ENCODE data around the gene C11orf98.
A peak's percentile ranks its signal among the peaks of the same experiment; 100 is the strongest.

The C11orf98 gene

DNA sequence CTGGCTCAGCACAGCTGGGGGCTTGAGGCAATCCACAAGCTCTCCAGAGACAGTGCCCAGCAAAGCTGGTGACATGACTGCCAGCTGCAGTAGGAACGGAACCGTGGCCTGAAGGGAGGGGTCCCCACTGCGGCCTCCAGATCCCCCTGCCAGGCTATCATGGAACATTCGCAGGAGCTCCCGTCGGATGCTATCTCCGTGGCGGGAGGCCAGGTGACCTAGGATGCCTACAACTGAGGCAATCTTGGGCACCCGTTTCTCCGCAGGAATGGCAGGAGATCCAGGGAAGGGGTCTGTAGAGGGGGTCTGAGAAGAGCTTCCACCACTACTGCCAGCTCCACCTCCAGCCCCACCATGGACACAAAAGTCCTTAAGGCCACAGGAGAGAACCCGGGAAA, 16.0 kb downstream of the C11orf98 start:
- no peak for DNase-seq (ENCODE audit: low read depth)
- TF ChIP-seq, protein P1, sequence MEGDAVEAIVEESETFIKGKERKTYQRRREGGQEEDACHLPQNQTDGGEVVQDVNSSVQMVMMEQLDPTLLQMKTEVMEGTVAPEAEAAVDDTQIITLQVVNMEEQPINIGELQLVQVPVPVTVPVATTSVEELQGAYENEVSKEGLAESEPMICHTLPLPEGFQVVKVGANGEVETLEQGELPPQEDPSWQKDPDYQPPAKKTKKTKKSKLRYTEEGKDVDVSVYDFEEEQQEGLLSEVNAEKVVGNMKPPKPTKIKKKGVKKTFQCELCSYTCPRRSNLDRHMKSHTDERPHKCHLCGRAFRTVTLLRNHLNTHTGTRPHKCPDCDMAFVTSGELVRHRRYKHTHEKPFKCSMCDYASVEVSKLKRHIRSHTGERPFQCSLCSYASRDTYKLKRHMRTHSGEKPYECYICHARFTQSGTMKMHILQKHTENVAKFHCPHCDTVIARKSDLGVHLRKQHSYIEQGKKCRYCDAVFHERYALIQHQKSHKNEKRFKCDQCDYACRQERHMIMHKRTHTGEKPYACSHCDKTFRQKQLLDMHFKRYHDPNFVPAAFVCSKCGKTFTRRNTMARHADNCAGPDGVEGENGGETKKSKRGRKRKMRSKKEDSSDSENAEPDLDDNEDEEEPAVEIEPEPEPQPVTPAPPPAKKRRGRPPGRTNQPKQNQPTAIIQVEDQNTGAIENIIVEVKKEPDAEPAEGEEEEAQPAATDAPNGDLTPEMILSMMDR (IDR thresholded peaks at IDR 0.05; ENCODE audit: control insufficient read depth, extremely low read depth, insufficient read depth) = no peak

DNA sequence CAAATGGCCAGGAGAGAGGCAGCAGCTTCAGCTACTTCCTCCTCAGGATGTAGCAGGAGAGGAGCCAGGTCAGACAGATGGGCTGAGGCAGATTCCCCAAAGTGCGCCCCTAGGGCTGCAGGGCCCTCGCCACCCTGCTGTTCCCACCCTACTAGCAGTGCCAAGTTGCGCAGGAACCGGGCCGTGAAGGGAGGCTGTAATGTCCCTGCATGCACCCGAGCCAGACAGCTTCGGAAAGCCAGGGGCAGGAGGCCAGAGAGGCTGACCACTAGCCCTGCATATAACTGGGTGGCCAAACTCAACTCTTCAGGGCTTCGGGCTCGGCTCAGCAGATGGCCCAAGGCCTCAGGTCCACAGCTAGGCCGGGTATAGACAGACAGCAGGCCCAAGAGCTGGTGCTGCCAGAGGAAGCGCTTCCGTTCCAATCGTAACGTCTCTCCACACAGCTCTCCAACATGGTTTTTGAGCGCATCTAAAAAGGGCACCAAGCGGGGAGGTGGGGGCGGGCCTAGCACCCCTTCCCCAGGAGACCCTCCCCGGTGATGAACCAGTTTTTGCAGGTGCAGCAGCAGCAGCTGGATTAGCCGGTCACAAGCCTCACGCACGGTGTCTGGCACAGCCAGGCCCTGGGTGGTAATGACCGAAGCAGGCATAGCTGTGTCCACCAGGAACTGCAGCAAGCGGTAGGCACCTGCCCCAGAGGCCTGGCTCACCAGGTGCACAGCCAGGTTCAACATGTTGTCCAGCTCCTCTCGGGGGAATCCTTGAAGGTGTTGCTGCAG, 16.6 kb downstream of the C11orf98 start:
- H3K4me3 ChIP-seq (ENCODE audit: low read depth, low read length) = no peak overlapping the region
- no peak for DNase-seq (ENCODE audit: low read depth)
- TF ChIP-seq, protein P1 (IDR thresholded peaks at IDR 0.05; ENCODE audit: control insufficient read depth, extremely low read depth, insufficient read depth) = no peak

More for the DNA sequence above, 16.0 kb downstream of the C11orf98 start:
- no peak overlapping the region for H3K4me3 ChIP-seq (ENCODE audit: low read depth, low read length)

DNA sequence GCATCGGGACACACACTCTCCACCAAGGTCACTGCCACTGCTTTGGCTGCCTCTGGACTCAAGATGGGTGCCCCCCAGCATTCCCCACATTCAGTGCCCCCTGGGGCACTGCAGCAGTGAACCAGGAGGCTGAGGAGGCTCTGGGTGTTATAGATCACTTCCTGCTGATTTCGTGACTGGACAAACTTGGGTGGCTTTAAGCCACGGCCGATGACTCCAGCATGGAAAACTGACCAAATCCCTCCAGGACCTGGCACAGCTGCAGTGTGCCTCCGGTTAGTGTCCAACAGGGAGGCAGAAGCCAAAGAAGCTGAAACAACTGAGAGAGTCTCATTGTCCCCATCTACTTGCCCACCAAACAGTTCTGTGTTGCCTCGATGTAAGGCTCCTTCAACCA, 17.4 kb downstream of the C11orf98 start:
- TF ChIP-seq, protein P1 (IDR thresholded peaks at IDR 0.05; ENCODE audit: control insufficient read depth, extremely low read depth, insufficient read depth) = no peak
- no peak for DNase-seq (ENCODE audit: low read depth)
- H3K4me3 ChIP-seq (ENCODE audit: low read depth, low read length) = no peak overlapping the region

DNA sequence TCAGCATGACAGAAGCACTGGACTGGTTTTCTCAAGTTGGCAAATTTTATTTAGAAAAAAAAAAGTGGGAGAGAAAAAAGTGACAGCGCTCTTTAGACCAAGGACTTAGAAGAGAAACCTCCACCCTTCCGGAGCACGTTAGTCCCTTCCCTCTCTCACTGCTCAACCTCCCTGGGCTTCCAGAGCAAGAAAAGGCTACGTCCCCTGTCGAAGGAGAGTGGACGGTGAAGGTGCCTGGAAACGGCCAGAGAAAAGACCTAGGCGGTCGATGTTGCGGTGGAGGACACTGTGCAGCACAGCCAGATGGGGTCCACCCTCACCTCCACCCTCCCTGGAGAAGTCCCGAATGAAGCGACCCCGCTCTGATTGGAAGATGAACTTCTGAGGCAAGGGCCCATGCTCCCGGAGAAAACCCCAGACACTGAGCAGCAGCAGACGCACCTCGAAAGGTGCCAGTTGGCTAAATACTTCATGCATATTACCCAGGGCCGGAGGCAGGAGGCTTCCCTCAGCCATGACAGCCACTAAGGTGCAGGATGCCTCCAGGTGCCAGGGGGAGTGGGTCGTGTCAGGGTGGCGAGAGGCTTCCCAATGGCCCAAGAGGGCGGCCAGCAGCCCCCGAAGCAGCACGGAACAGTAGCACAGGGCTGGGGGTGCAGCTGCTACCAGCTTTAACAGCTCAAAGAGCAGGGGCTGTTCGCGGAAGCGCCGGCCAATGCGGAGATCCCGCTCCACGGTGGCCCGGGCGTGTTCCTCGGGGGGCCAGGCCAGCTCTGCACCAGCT, 18.0 kb downstream of the C11orf98 start:
- no peak for DNase-seq (ENCODE audit: low read depth)
- TF ChIP-seq, protein P1 (IDR thresholded peaks at IDR 0.05; ENCODE audit: control insufficient read depth, extremely low read depth, insufficient read depth) = no peak
- peak overlapping the region; percentile 6; the same call in 1 of the 2 replicates for H3K4me3 ChIP-seq (ENCODE audit: low read depth, low read length)

DNA sequence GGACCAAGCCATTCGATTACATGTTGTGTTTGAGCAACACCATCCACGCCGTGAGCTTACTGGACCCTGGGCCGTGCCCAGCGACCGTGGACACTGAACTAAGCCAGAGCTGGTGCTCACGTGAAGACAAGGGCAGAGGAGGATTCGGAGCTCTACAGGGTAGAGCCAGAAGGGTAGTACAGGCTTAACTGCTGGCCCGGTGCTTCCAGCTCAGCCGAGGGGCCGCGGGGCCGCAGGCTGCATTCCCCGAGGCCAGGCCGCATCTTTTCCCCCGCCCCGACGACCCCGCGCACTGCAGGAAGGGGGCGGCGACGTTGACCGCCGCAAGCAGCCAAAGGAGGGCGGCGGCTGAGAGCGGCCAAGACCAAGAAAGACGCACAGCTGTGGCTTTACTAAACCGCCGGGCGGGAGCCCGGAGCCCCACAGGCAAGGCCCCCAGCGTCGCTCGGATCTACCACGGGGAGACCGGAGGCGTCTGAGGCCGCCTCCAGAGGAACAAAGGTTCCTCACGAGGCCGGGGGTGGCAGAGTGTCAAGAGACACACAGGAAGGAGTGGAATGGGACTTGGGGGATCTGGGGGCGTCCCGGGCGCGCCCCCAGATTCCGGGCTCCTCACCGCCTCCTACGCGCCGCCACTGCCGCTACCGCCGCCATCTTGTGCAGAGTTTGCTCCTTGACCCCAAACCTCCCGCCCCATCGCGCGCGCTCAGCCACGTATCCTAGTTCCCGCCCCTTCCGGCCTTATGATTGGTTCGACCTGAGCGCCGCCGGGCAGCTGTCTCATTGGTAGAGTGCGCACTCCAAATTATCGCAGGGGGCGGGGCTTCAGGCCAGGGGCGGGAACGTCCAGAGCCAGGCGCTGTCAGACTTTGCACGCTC, 18.8 kb downstream of the C11orf98 start, which contains the start of gene GANAB:
GANAB (minus strand) TSS at position 668 of the 879 bp plus-strand sequence; CDS start at position 654, 14 bp downstream.
- TF ChIP-seq, protein P1 (IDR thresholded peaks at IDR 0.05; ENCODE audit: control insufficient read depth, extremely low read depth, insufficient read depth) = no peak
- peak within 1 kb of the TSS; percentile 99 for H3K4me3 ChIP-seq (ENCODE audit: low read depth, low read length)
- peak; percentile 90 for DNase-seq (ENCODE audit: low read depth)

DNA sequence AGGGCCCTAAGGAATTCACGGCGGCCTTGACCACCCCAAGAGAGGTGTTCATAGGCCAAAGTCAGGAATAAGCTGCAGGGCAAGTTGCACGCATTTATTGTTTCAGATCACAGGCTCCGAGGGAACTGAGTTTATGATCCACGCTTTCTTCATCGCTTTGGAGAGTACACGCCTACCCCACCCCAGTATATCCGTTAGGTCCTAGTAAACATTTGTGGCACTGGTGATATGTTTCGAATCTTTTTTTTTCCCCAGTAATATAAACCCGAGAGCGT, 19.4 kb downstream of the C11orf98 start:
- peak overlapping the region; percentile 99 for H3K4me3 ChIP-seq (ENCODE audit: low read depth, low read length)
- TF ChIP-seq, protein P1 (IDR thresholded peaks at IDR 0.05; ENCODE audit: control insufficient read depth, extremely low read depth, insufficient read depth) = no peak
- DNase-seq (ENCODE audit: low read depth) = no peak

Data from LNCaP clone FGC (cell line).